GM18505 (cell line): ENCODE measurements around the gene TDRD9.

Source experiments
- ATAC-seq: cut with Tn5 transposase; IDR thresholded peaks from one replicate; pipeline ENCODE4 v1.9.1; 2021; ENCODE audit not compliant: unreplicated experiment
- POLR2A ChIP-seq: IDR thresholded peaks from 4 replicates; pipeline ENCODE4 v1.6.1; 2011; ENCODE audit warnings: borderline replicate concordance; ENCODE audit not compliant: insufficient read depth, insufficient read length; ENCODE audit errors: extremely low read depth

TDRD9 gene

GRCh38 chr14:104096751-104097700 is 168.8 kb downstream of the TDRD9 start:
- no peak for ATAC-seq

GRCh38 chr14:104098272-104099095 is 170.2 kb downstream of the TDRD9 start:
- no peak for TF ChIP-seq POLR2A

More at GRCh38 chr14:104096751-104097700, 168.8 kb downstream of the TDRD9 start:
- no peak for TF ChIP-seq POLR2A

GRCh38 chr14:104099096-104100041 is 171.1 kb downstream of the TDRD9 start:
- ATAC-seq, result no peak
- TF ChIP-seq POLR2A, result no peak

More at GRCh38 chr14:104098272-104099095, 170.2 kb downstream of the TDRD9 start:
- ATAC-seq, result no peak

GRCh38 chr14:104100171-104101085 is 172.2 kb downstream of the TDRD9 start:
- ATAC-seq, result no peak
- TF ChIP-seq POLR2A, result no peak

GRCh38 chr14:104101086-104101621 is 172.9 kb downstream of the TDRD9 start:
- no peak for TF ChIP-seq POLR2A
- ATAC-seq, result no peak

GRCh38 chr14:104101651-104102281 is 173.5 kb downstream of the TDRD9 start:
- ATAC-seq, result no peak
- no peak for TF ChIP-seq POLR2A
